GM21576 (cell line): ENCODE data around the gene TTLL12.

Experiments
- ATAC-seq: cut with Tn5 transposase; IDR thresholded peaks from one replicate; pipeline ENCODE4 v1.9.1; 2021; ENCODE audit warnings: mild to moderate bottlenecking, moderate library complexity; ENCODE audit not compliant: unreplicated experiment

The TTLL12 gene

DNA sequence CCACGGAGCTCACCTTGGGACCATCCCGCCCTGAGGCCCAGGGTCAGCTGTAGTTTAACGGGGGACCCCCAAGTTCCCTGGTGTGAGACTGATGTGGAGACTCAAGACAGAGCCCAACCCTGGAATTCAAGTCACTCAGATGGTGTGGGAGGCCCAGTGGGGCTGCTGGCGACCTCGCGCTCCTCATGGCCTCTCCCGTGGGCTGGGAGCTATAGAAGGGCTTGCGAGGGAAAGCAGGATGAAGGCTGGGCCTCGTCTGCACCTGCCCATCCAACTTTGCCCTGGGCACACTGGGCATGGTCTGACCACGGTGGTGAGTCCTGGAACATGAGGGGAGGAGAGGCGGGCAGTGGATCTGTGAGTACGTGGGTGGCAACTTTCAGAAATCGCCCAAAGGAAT lies 13.6 kb upstream of the TTLL12 start:
- ATAC-seq = no peak

- ATAC-seq = no peak
These were observed 13.1 kb upstream of the TTLL12 start for GRCh38 chr22:43200031-43200430.

- no peak for ATAC-seq
These were observed 12.6 kb upstream of the TTLL12 start for GRCh38 chr22:43199541-43199940.

GRCh38 chr22:43198936-43199335 lies 12.0 kb upstream of the TTLL12 start:
- no peak for ATAC-seq

DNA sequence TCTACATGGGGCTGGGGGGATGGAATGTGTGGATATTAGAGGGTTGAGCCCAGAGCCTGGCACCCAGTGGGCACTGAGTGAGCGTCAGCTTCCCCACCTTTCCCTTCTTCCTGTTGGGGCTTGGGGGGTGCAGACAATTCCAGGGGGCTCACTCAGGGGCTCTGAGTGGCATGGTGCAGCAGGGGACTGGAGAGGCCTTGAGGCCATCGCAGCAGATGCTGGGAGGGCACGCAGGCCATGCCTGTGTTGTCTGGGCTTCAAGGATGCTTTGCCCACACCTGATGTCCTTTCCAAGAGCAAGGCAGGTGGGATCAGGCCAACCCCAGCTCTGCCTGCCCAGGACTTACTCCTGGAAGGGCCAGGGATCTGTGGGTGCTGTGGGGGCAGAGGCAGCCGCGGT lies 11.2 kb upstream of the TTLL12 start:
- ATAC-seq = no peak

- ATAC-seq = no peak
These were observed 10.5 kb upstream of the TTLL12 start for GRCh38 chr22:43197271-43197941.

GRCh38 chr22:43191831-43192230 lies 4.9 kb upstream of the TTLL12 start:
- no peak for ATAC-seq

- ATAC-seq = no peak
These were observed 2.1 kb upstream of the TTLL12 start for GRCh38 chr22:43188829-43189545.

- peak; percentile 74 for ATAC-seq
These were observed 501 bp upstream of the TTLL12 start for GRCh38 chr22:43187171-43188099.

- ATAC-seq = no peak
These were observed 1.1 kb downstream of the TTLL12 start for GRCh38 chr22:43185860-43186261.

GRCh38 chr22:43183496-43184277 lies 3.2 kb downstream of the TTLL12 start:
- no peak for ATAC-seq

GRCh38 chr22:43182726-43183125 lies 4.2 kb downstream of the TTLL12 start:
- no peak for ATAC-seq

- ATAC-seq = no peak
These were observed 4.8 kb downstream of the TTLL12 start for GRCh38 chr22:43182118-43182517.

GRCh38 chr22:43181321-43182076 lies 5.4 kb downstream of the TTLL12 start:
- ATAC-seq = no peak

- ATAC-seq = no peak
These were observed 6.3 kb downstream of the TTLL12 start for GRCh38 chr22:43180670-43181069.

GRCh38 chr22:43179911-43180195 lies 7.1 kb downstream of the TTLL12 start:
- no peak for ATAC-seq

DNA sequence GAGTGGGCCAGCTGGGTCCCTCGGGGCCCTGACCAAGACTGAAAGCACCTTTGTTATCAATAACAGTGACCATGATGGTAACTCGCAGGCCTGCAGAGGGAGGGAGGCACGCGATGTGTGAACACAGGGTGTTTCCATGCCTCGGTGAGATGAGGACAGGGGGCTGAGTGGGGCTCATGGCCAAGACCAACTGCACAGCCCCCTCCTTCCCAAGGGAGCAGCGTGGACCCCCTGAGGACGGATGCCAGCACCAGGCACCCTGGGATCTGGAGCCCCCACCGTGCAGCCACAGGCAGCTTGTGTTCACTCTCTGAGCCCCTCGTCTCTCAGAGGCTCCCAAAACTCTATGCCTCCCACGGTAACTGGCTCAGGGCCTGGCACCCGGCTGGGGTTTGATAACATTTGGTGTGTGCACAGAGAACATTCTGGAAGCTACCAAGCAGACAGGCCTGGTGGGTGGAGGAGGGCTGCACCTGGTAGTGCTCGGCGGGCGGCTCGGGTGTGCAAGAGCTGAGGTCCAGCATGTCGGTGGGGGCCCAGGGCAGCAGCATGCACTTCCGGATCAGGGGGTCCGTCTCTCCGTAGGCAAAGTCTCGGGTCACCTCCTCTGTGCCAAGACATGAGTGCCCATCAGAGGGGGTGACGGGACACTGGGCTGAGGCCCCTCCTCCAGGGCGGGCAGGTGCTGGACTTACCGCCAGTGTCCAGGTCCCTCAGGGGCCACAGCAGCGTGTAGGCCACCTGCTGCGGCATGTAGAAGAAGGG lies 7.6 kb downstream of the TTLL12 start:
- no peak for ATAC-seq

DNA sequence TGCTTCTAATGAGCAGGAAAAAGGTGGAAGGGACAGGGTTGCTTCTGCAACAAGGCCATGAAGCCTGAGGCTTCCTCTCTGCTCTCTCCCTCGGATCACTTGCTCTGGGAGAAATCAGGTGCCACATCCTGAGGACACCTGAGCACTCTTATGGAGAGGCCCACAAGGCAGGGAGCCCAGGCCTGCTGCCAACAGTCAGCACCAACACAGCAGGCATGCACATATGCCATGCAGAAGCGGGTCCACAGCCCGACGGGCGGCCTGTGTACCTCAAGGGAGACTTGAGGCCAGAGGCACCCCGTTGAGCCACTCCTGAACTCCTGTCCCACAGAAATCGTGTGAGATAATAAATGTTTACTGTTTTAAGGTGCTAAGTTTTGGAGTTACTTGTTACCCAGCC lies 9.5 kb downstream of the TTLL12 start:
- ATAC-seq = no peak

GRCh38 chr22:43176090-43176489 lies 10.8 kb downstream of the TTLL12 start:
- ATAC-seq = no peak
